HG03558 (cell line): ENCODE results near the gene CORO1A.
"Not testable (repeated sequence)": the region's sequence is repeated elsewhere in the genome, so short reads cannot be mapped to it uniquely, and the experiment has no call there.

Experiments
- ATAC-seq: cut with Tn5 transposase; IDR thresholded peaks from one replicate; pipeline ENCODE4 v1.9.1; 2021; ENCODE audit warnings: moderate number of reproducible peaks; ENCODE audit not compliant: unreplicated experiment; ENCODE audit errors: extremely low read depth

CORO1A gene

GRCh38 chr16:30169416-30169815 lies 14.0 kb upstream of the CORO1A start:
- not testable (repeated sequence) for ATAC-seq

- not testable (repeated sequence) for ATAC-seq
Observed at GRCh38 chr16:30170145-30170544, 13.3 kb upstream of the CORO1A start.

- no peak for ATAC-seq
Observed at GRCh38 chr16:30173054-30173453, 10.3 kb upstream of the CORO1A start.

- not testable (repeated sequence) for ATAC-seq
Observed at GRCh38 chr16:30176876-30177275, 6.5 kb upstream of the CORO1A start.

GRCh38 chr16:30179195-30179594 lies 4.2 kb upstream of the CORO1A start:
- ATAC-seq, result no peak

GRCh38 chr16:30179931-30180330 lies 3.5 kb upstream of the CORO1A start:
- ATAC-seq, result no peak

GRCh38 chr16:30180741-30181140 lies 2.7 kb upstream of the CORO1A start:
- ATAC-seq, result no peak

- ATAC-seq, result no peak
Observed at GRCh38 chr16:30184096-30184890, 891 bp downstream of the CORO1A start.

GRCh38 chr16:30184891-30185682 lies 1.7 kb downstream of the CORO1A start:
- ATAC-seq, result no peak

- no peak for ATAC-seq
Observed at GRCh38 chr16:30185683-30186421, 2.5 kb downstream of the CORO1A start.

GRCh38 chr16:30186444-30186781 lies 3.0 kb downstream of the CORO1A start:
- ATAC-seq, result no peak

GRCh38 chr16:30186782-30187555 lies 3.6 kb downstream of the CORO1A start:
- ATAC-seq, result no peak

GRCh38 chr16:30187556-30187865 lies 4.1 kb downstream of the CORO1A start:
- ATAC-seq, result no peak

- ATAC-seq, result no peak
Observed at GRCh38 chr16:30187971-30188561, 4.7 kb downstream of the CORO1A start.

- not testable (repeated sequence) for ATAC-seq
Observed at GRCh38 chr16:30191158-30191557, 7.8 kb downstream of the CORO1A start.

GRCh38 chr16:30193098-30193497 lies 9.7 kb downstream of the CORO1A start:
- ATAC-seq, result not testable (repeated sequence)

GRCh38 chr16:30193615-30194014 lies 10.2 kb downstream of the CORO1A start, which contains the start of the genes BOLA2B and SLX1A:
Gene BOLA2B (minus strand): TSS chr16:30193666. CDS start chr16:30193595, 71 bp downstream.
Gene SLX1A (plus strand): TSS chr16:30193875. CDS start chr16:30194085, 210 bp downstream.
- peak; percentile 76 for ATAC-seq

GRCh38 chr16:30194172-30194925 lies 10.9 kb downstream of the CORO1A start:
- peak; percentile 26 for ATAC-seq

GRCh38 chr16:30197001-30197400 lies 13.6 kb downstream of the CORO1A start:
- not testable (repeated sequence) for ATAC-seq
